Measurements from ENCODE around the gene H2BK1.

GRCh38 chr7:151232091-151232916 is 22.0 kb upstream of the H2BK1 start, which contains the start of gene CHPF2:
- TF ChIP-seq, protein P1, sequence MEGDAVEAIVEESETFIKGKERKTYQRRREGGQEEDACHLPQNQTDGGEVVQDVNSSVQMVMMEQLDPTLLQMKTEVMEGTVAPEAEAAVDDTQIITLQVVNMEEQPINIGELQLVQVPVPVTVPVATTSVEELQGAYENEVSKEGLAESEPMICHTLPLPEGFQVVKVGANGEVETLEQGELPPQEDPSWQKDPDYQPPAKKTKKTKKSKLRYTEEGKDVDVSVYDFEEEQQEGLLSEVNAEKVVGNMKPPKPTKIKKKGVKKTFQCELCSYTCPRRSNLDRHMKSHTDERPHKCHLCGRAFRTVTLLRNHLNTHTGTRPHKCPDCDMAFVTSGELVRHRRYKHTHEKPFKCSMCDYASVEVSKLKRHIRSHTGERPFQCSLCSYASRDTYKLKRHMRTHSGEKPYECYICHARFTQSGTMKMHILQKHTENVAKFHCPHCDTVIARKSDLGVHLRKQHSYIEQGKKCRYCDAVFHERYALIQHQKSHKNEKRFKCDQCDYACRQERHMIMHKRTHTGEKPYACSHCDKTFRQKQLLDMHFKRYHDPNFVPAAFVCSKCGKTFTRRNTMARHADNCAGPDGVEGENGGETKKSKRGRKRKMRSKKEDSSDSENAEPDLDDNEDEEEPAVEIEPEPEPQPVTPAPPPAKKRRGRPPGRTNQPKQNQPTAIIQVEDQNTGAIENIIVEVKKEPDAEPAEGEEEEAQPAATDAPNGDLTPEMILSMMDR (IDR thresholded peaks at IDR 0.05): no peak
- TF ChIP-seq POLR2A (IDR thresholded peaks at IDR 0.05; ENCODE audit: low read depth) (peak; percentile 80), POLR2AphosphoS5 (IDR thresholded peaks at IDR 0.05) (peak; percentile 86 to 93)

Data from esophagus muscularis mucosa (tissue), 3 donors.